IMR-90 (cell line): ENCODE results near the gene ATXN1.

Source experiments
- BHLHE40 ChIP-seq: fragments of 150-350 bp; IDR thresholded peaks from 2 replicates; pipeline ENCODE4 v1.6.1; 2016; ENCODE audit warnings: mild to moderate bottlenecking, low read depth, low read length
- CTCF ChIP-seq: conservative IDR thresholded peaks from 2 replicates; pipeline ENCODE4 v1.5.1; 2012; ENCODE audit warnings: mild to moderate bottlenecking, low read depth, low read length, improper control_type of control experiment
- FOS ChIP-seq: fragments of 150-350 bp; IDR thresholded peaks from 2 replicates; pipeline ENCODE4 v1.6.1; 2016; ENCODE audit warnings: low read depth, low read length
- MAFK ChIP-seq: IDR thresholded peaks from 2 replicates; pipeline ENCODE4 v1.6.1; 2012; ENCODE audit warnings: low read depth, low read length, improper control_type of control experiment
- MXI1 ChIP-seq: IDR thresholded peaks from 2 replicates; pipeline ENCODE4 v1.6.1; 2012; ENCODE audit warnings: low read depth, mild to moderate bottlenecking, low read length, moderate library complexity, borderline replicate concordance
- POLR2A ChIP-seq: IDR thresholded peaks from 2 replicates; pipeline ENCODE4 v1.6.1; 2012; ENCODE audit warnings: mild to moderate bottlenecking, low read depth, low read length
- RAD21 ChIP-seq: IDR thresholded peaks from 2 replicates; pipeline ENCODE4 v1.6.1; 2012; ENCODE audit warnings: low read length, improper control_type of control experiment
- RFX5 ChIP-seq: IDR thresholded peaks from 2 replicates; pipeline ENCODE4 v1.8.0; 2012; ENCODE audit warnings: low read depth, mild to moderate bottlenecking, low read length, moderate library complexity
- USF2 ChIP-seq: fragments of 150-350 bp; IDR thresholded peaks from 2 replicates; pipeline ENCODE4 v1.6.1; 2017; ENCODE audit warnings: mild to moderate bottlenecking, antibody characterized with exemption, low read length, low read depth

- no peak for TF ChIP-seq FOS
- TF ChIP-seq CTCF = no peak
- TF ChIP-seq USF2 = no peak
- no peak for TF ChIP-seq BHLHE40
- no peak for TF ChIP-seq POLR2A
- no peak for TF ChIP-seq RAD21
- TF ChIP-seq MXI1 = no peak
- TF ChIP-seq RFX5 = no peak
- TF ChIP-seq MAFK = no peak
Observed at GRCh38 chr6:16596616-16597331, 164.5 kb downstream of the ATXN1 start.
